BJ (cell line): ENCODE results near the gene DOCK11. TPM values are rescaled to one million over a fixed set of nuclear protein-coding genes. Genes with fewer than 3 reads are reported as not detected.

Source experiments
- CTCF ChIA-PET: fragments of 350-600 bp; formaldehyde crosslinking; extraction: SDS; loops from one replicate; lab custom pipeline; 2021; ENCODE audit warnings: antibody characterized with exemption, inconsistent platforms; lab: Yijun Ruan, JAX
- POLR2A ChIA-PET: fragments of 300-600 bp; sonication (Branson Sonifier 250); formaldehyde crosslinking; extraction: SDS; loops from one replicate; lab custom pipeline; 2021; ENCODE audit warnings: antibody characterized with exemption; lab: Charles Lee
- DNase-seq: peaks from one replicate; pipeline ENCODE4 v3.0.0-alpha.2; 2011; ENCODE audit warnings: low read depth
- H3K27me3 ChIP-seq: 2 replicates; pipeline ENCODE4 v1.6.0; 2011; ENCODE audit warnings: low read length; ENCODE audit not compliant: control insufficient read depth, insufficient read depth
- H3K36me3 ChIP-seq: 2 replicates; pipeline ENCODE4 v1.5.1; 2011; ENCODE audit warnings: low read length; ENCODE audit not compliant: control insufficient read depth, insufficient read depth
- H3K4me3 ChIP-seq: 2 replicates; pipeline ENCODE4 v1.5.1; 2011; ENCODE audit warnings: low read depth, mild to moderate bottlenecking, control low read depth, low read length
- CTCF ChIP-seq: IDR thresholded peaks from 2 replicates; pipeline ENCODE4 v1.5.1; 2011; ENCODE audit warnings: low read depth, mild to moderate bottlenecking, control low read depth, inconsistent platforms, low read length, moderate library complexity; ENCODE audit not compliant: insufficient read depth
- polyA plus RNA-seq: library from polyadenylated mRNA; depleted of rRNA; stranded (reverse); fragments of >200 nt; gene quantifications from 2 replicates; pipeline ENCODE4 v1.2.3, GENCODE V29; 2011

Gene DOCK11
- polyA plus RNA-seq, 1 experiment, result 10.3 TPM

GRCh38 chrX:118693843-118694242 is 198.2 kb downstream of the DOCK11 start:
- POLR2A ChIA-PET, result no interaction called here
- TF ChIP-seq CTCF, result no peak

GRCh38 chrX:118694638-118695037 is 199.0 kb downstream of the DOCK11 start:
- peak; percentile 11 for DNase-seq
- no peak overlapping the region for H3K4me3 ChIP-seq
- ChIA-PET CTCF (no interaction called here), POLR2A (no interaction called here)
- no peaks in the 10 kb centered on the region for H3K27me3 ChIP-seq
- no peak for TF ChIP-seq CTCF
- H3K36me3 ChIP-seq, result no peaks in the 10 kb centered on the region

More at GRCh38 chrX:118693843-118694242, 198.2 kb downstream of the DOCK11 start:
- no peaks in the 10 kb centered on the region for H3K36me3 ChIP-seq
- DNase-seq, result no peak
- CTCF ChIA-PET, result no interaction called here
- H3K27me3 ChIP-seq, result no peaks in the 10 kb centered on the region
- H3K4me3 ChIP-seq, result no peak overlapping the region

GRCh38 chrX:118698516-118699170 is 203.0 kb downstream of the DOCK11 start:
- CTCF ChIA-PET, result no interaction called here
- no peaks in the 10 kb centered on the region for H3K27me3 ChIP-seq
- no peak for DNase-seq

GRCh38 chrX:118702741-118703140 is 207.1 kb downstream of the DOCK11 start:
- TF ChIP-seq CTCF, result no peak
- CTCF ChIA-PET, result no interaction called here
- DNase-seq, result no peak
- Histone ChIP-seq H3K36me3 (no peaks in the 10 kb centered on the region), H3K27me3 (no peaks in the 10 kb centered on the region), H3K4me3 (no peak overlapping the region)
- POLR2A ChIA-PET, result no interaction called here

More at GRCh38 chrX:118698516-118699170, 203.0 kb downstream of the DOCK11 start:
- POLR2A ChIA-PET, result interaction anchor here (0.6 kb wide), 1 partner anchor 12 kb away, joined by 4 read pairs; no protein-coding TSS in a partner anchor
- Histone ChIP-seq H3K36me3 (no peaks in the 10 kb centered on the region), H3K4me3 (no peak overlapping the region)
- no peak for TF ChIP-seq CTCF

GRCh38 chrX:118706681-118707080 is 211.1 kb downstream of the DOCK11 start:
- POLR2A ChIA-PET, result interaction anchor here (0.6 kb wide), 1 partner anchor 318 kb away, joined by 3 read pairs; no protein-coding TSS in a partner anchor
- no peak overlapping the region for H3K4me3 ChIP-seq
- TF ChIP-seq CTCF, result no peak
- no peak for DNase-seq
- H3K36me3 ChIP-seq, result no peaks in the 10 kb centered on the region
- H3K27me3 ChIP-seq, result no peaks in the 10 kb centered on the region
- CTCF ChIA-PET, result no interaction called here
